PC-9 (cell line): ENCODE results near the gene VEPH1. TPM values are rescaled to one million over a fixed set of nuclear protein-coding genes. Genes with fewer than 3 reads are reported as not detected.

Experiments used
- BruUV-seq: library from RNA; stranded (reverse); fragments of 400-500 nt; replicated peaks from 2 replicates; lab custom pipeline; 2021; lab: Mats Ljungman, UMichigan
- CTCF ChIA-PET: fragments of 300-600 bp; sonication (Branson Sonifier 250); formaldehyde crosslinking; loops from one replicate; lab custom pipeline; 2022; ENCODE audit warnings: antibody characterized with exemption; lab: Charles Lee
- POLR2A ChIA-PET: fragments of 300-600 bp; sonication (Branson Sonifier 250); formaldehyde crosslinking; loops from one replicate; lab custom pipeline; 2022; ENCODE audit warnings: antibody characterized with exemption; ENCODE audit not compliant: unreplicated experiment; lab: Charles Lee
- DNase-seq, 2 experiments: peaks; one replicate each; pipeline versions ENCODE4 v3.0.0 to v3.0.0-alpha.2; 2015 to 2022; ENCODE audit warnings: mixed read lengths in 1 of 2
- H2AFZ ChIP-seq: fragments of 200-600 bp; sonication (generic); 2 replicates; pipeline ENCODE4 v1.8.1; 2017; ENCODE audit warnings: antibody characterized with exemption
- H3F3A ChIP-seq: fragments of 200-600 bp; sonication (generic); 2 replicates; pipeline ENCODE4 v1.8.1; 2017; ENCODE audit warnings: antibody characterized with exemption, mild to moderate bottlenecking, low read depth; ENCODE audit not compliant: insufficient read depth
- H3K27ac ChIP-seq: fragments of 200-600 bp; sonication (generic); 2 replicates; pipeline ENCODE4 v1.6.1; 2016; ENCODE audit warnings: mixed run types
- H3K27me3 ChIP-seq: fragments of 200-600 bp; sonication (generic); 2 replicates; pipeline ENCODE4 v1.6.1; 2016; ENCODE audit warnings: low read depth, mixed run types; ENCODE audit not compliant: insufficient read depth
- H3K36me3 ChIP-seq: fragments of 200-600 bp; sonication (generic); 2 replicates; pipeline ENCODE4 v1.6.1; 2016; ENCODE audit warnings: low read depth, mixed run types
- H3K4me1 ChIP-seq: fragments of 200-600 bp; sonication (generic); replicated peaks from 2 replicates; pipeline ENCODE4 v1.6.1; 2016; ENCODE audit warnings: mixed run types; ENCODE audit not compliant: insufficient read depth
- H3K4me2 ChIP-seq: fragments of 200-600 bp; sonication (generic); 2 replicates; pipeline ENCODE4 v1.6.1; 2017; ENCODE audit warnings: mixed run types
- H3K4me3 ChIP-seq: fragments of 200-600 bp; sonication (generic); 2 replicates; pipeline ENCODE4 v1.6.1; 2016; ENCODE audit warnings: mixed run types
- H3K79me2 ChIP-seq: fragments of 200-600 bp; sonication (generic); 2 replicates; pipeline ENCODE4 v1.6.1; 2017; ENCODE audit warnings: low read depth, mixed run types
- H3K9me2 ChIP-seq: fragments of 200-600 bp; sonication (generic); 2 replicates; pipeline ENCODE4 v1.8.1; 2017; ENCODE audit warnings: mild to moderate bottlenecking; ENCODE audit not compliant: insufficient read depth
- H3K9me3 ChIP-seq: fragments of 200-600 bp; sonication (generic); 2 replicates; pipeline ENCODE4 v1.8.1; 2016; ENCODE audit warnings: low read depth; ENCODE audit not compliant: insufficient read depth
- H4K20me1 ChIP-seq: fragments of 200-600 bp; sonication (generic); 2 replicates; pipeline ENCODE4 v1.8.1; 2017; ENCODE audit not compliant: insufficient read depth
- EZH2 ChIP-seq: fragments of 200-600 bp; sonication (generic); IDR thresholded peaks from 2 replicates; pipeline ENCODE4 v1.8.0; 2017; ENCODE audit warnings: antibody characterized with exemption, low read depth
- intact Hi-C: fragments of 100-400 bp; cut with micrococcal nuclease; formaldehyde crosslinking; loops from one replicate; pipeline ENCODE4 v1.10.0; 2022; ENCODE audit not compliant: unreplicated experiment
- total RNA-seq: library from RNA; stranded (reverse); gene quantifications from 2 replicates; pipeline ENCODE4 v1.2.3, GENCODE V29; 2021
- TF ChIP-seq, protein P1 (sequence below): fragments of 200-600 bp; sonication (generic); conservative IDR thresholded peaks from 2 replicates; pipeline ENCODE4 v1.6.1; 2017; ENCODE audit warnings: mixed run types, antibody characterized with exemption, mild to moderate bottlenecking, moderate library complexity

The VEPH1 gene
- total RNA-seq, 1 experiment from 2014 or later, result 4.0 TPM

GRCh38 chr3:157479464-157480243, 23.6 kb downstream of the VEPH1 start:
- no peaks in the 10 kb centered on the region for H3K79me2 ChIP-seq
- no peak for TF ChIP-seq EZH2
- TF ChIP-seq, protein P1, sequence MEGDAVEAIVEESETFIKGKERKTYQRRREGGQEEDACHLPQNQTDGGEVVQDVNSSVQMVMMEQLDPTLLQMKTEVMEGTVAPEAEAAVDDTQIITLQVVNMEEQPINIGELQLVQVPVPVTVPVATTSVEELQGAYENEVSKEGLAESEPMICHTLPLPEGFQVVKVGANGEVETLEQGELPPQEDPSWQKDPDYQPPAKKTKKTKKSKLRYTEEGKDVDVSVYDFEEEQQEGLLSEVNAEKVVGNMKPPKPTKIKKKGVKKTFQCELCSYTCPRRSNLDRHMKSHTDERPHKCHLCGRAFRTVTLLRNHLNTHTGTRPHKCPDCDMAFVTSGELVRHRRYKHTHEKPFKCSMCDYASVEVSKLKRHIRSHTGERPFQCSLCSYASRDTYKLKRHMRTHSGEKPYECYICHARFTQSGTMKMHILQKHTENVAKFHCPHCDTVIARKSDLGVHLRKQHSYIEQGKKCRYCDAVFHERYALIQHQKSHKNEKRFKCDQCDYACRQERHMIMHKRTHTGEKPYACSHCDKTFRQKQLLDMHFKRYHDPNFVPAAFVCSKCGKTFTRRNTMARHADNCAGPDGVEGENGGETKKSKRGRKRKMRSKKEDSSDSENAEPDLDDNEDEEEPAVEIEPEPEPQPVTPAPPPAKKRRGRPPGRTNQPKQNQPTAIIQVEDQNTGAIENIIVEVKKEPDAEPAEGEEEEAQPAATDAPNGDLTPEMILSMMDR, result no peak
- H3K4me1 ChIP-seq, result no peaks in the 10 kb centered on the region
- H2AFZ ChIP-seq, result no peak overlapping the region
- H3K27ac ChIP-seq, result no peak overlapping the region
- no peaks in the 10 kb centered on the region for H3K36me3 ChIP-seq
- no peak overlapping the region for H3K4me3 ChIP-seq
- no peak for DNase-seq
- H3F3A ChIP-seq, result no peaks in the 10 kb centered on the region
- H3K27me3 ChIP-seq, result no peaks in the 10 kb centered on the region
- H4K20me1 ChIP-seq, result no peaks in the 10 kb centered on the region
- H3K4me2 ChIP-seq, result no peak overlapping the region
- no peaks in the 10 kb centered on the region for H3K9me2 ChIP-seq
- intact Hi-C loops, result no loop called here
- no peaks in the 10 kb centered on the region; the same call in 1 of the 2 replicates for H3K9me3 ChIP-seq
- no TSS peak for BruUV-seq
- CTCF ChIA-PET, result no interaction called here
- POLR2A ChIA-PET, result no interaction called here

- Histone ChIP-seq H3K27me3 (no peaks in the 10 kb centered on the region), H3F3A (no peaks in the 10 kb centered on the region), H4K20me1 (no peaks in the 10 kb centered on the region), H2AFZ (no peak overlapping the region), H3K36me3 (no peaks in the 10 kb centered on the region), H3K4me3 (no peak overlapping the region), H3K4me2 (no peak overlapping the region), H3K79me2 (no peaks in the 10 kb centered on the region), H3K9me2 (no peaks in the 10 kb centered on the region), H3K4me1 (no peaks in the 10 kb centered on the region), H3K27ac (no peak overlapping the region), H3K9me3 (no peaks in the 10 kb centered on the region; the same call in 1 of the 2 replicates)
- ChIA-PET POLR2A (no interaction called here), CTCF (no interaction called here)
- TF ChIP-seq, protein P1, result no peak
- TF ChIP-seq EZH2, result no peak
- no peak for DNase-seq
- intact Hi-C loops, result no loop called here
- no TSS peak for BruUV-seq
Measured at GRCh38 chr3:157477441-157477840, 25.8 kb downstream of the VEPH1 start.

GRCh38 chr3:157475921-157476414, 27.2 kb downstream of the VEPH1 start:
- no peak for DNase-seq
- H3F3A ChIP-seq, result no peaks in the 10 kb centered on the region
- H3K27ac ChIP-seq, result no peak overlapping the region
- no TSS peak for BruUV-seq
- CTCF ChIA-PET, result no interaction called here
- H3K79me2 ChIP-seq, result no peaks in the 10 kb centered on the region
- no peaks in the 10 kb centered on the region for H4K20me1 ChIP-seq
- peak overlapping the region; percentile 20; the same call in 1 of the 2 replicates for H2AFZ ChIP-seq
- H3K9me3 ChIP-seq, result no peaks in the 10 kb centered on the region; the same call in 1 of the 2 replicates
- H3K4me2 ChIP-seq, result no peak overlapping the region
- POLR2A ChIA-PET, result no interaction called here
- TF ChIP-seq, protein P1, result no peak
- no peak for TF ChIP-seq EZH2
- H3K27me3 ChIP-seq, result no peaks in the 10 kb centered on the region
- H3K36me3 ChIP-seq, result no peaks in the 10 kb centered on the region
- no peaks in the 10 kb centered on the region for H3K9me2 ChIP-seq
- H3K4me3 ChIP-seq, result no peak overlapping the region
- intact Hi-C loops, result no loop called here
- H3K4me1 ChIP-seq, result no peaks in the 10 kb centered on the region
